Vagina (tissue), 2 donors: Measurements from ENCODE around the gene TNIP1.

Experiments used
- POLR2A ChIP-seq, 2 donors: fragments of 450-650 bp; IDR thresholded peaks; one replicate each; pipeline ENCODE4 v1.6.1; 2017; ENCODE audit warnings: antibody characterized with exemption in 2 of 2, mild to moderate bottlenecking in 2 of 2, moderate library complexity in 2 of 2
- TF ChIP-seq, protein P1 (sequence below), 3 experiments: fragments of 450-650 bp in 2 of 3; fragments of 200-600 bp in 1 of 3; sonication (generic) in 1 of 3; IDR thresholded peaks; one replicate each; pipeline ENCODE4 v1.5.1; 2017 to 2019; ENCODE audit warnings: antibody characterized with exemption in 3 of 3, mild to moderate bottlenecking in 2 of 3, moderate library complexity in 2 of 3

DNA sequence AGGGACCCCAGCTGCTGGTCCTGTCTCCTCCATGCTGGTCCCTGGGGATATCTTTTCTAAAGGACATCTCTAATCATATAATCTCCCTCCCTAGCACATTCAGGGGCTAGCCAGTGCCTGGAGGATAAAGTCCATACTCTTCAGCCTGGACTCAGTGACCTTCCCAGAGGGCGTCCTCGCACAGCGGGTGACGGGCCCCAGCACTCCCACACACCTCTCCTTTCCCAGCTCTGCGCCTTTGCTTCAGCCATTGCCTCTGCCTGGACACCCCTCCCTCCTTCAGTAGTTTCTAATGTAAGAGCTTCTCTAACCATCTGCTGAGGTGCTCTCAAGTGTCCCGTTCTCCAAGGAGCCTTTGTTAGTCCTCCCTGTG, 15.2 kb upstream of the TNIP1 start:
- TF ChIP-seq, protein P1, sequence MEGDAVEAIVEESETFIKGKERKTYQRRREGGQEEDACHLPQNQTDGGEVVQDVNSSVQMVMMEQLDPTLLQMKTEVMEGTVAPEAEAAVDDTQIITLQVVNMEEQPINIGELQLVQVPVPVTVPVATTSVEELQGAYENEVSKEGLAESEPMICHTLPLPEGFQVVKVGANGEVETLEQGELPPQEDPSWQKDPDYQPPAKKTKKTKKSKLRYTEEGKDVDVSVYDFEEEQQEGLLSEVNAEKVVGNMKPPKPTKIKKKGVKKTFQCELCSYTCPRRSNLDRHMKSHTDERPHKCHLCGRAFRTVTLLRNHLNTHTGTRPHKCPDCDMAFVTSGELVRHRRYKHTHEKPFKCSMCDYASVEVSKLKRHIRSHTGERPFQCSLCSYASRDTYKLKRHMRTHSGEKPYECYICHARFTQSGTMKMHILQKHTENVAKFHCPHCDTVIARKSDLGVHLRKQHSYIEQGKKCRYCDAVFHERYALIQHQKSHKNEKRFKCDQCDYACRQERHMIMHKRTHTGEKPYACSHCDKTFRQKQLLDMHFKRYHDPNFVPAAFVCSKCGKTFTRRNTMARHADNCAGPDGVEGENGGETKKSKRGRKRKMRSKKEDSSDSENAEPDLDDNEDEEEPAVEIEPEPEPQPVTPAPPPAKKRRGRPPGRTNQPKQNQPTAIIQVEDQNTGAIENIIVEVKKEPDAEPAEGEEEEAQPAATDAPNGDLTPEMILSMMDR (IDR thresholded peaks at IDR 0.05) = no peak
- no peak for TF ChIP-seq POLR2A (IDR thresholded peaks at IDR 0.05)
